PC-9 (cell line): Measurements from ENCODE around the gene MYL6. TPM values are rescaled to one million over a fixed set of nuclear protein-coding genes. Genes with fewer than 3 reads are reported as not detected.

Source experiments
- BruUV-seq: library from RNA; stranded (reverse); fragments of 400-500 nt; replicated peaks from 2 replicates; lab custom pipeline; 2021; lab: Mats Ljungman, UMichigan
- CTCF ChIA-PET: fragments of 300-600 bp; sonication (Branson Sonifier 250); formaldehyde crosslinking; loops from one replicate; lab custom pipeline; 2022; ENCODE audit warnings: antibody characterized with exemption; lab: Charles Lee
- POLR2A ChIA-PET: fragments of 300-600 bp; sonication (Branson Sonifier 250); formaldehyde crosslinking; loops from one replicate; lab custom pipeline; 2022; ENCODE audit warnings: antibody characterized with exemption; ENCODE audit not compliant: unreplicated experiment; lab: Charles Lee
- DNase-seq, 2 experiments: peaks; one replicate each; pipeline versions ENCODE4 v3.0.0 to v3.0.0-alpha.2; 2015 to 2022; ENCODE audit warnings: mixed read lengths in 1 of 2
- H2AFZ ChIP-seq: fragments of 200-600 bp; sonication (generic); 2 replicates; pipeline ENCODE4 v1.8.1; 2017; ENCODE audit warnings: antibody characterized with exemption
- H3F3A ChIP-seq: fragments of 200-600 bp; sonication (generic); 2 replicates; pipeline ENCODE4 v1.8.1; 2017; ENCODE audit warnings: antibody characterized with exemption, mild to moderate bottlenecking, low read depth; ENCODE audit not compliant: insufficient read depth
- H3K27ac ChIP-seq: fragments of 200-600 bp; sonication (generic); 2 replicates; pipeline ENCODE4 v1.6.1; 2016; ENCODE audit warnings: mixed run types
- H3K27me3 ChIP-seq: fragments of 200-600 bp; sonication (generic); 2 replicates; pipeline ENCODE4 v1.6.1; 2016; ENCODE audit warnings: low read depth, mixed run types; ENCODE audit not compliant: insufficient read depth
- H3K36me3 ChIP-seq: fragments of 200-600 bp; sonication (generic); 2 replicates; pipeline ENCODE4 v1.6.1; 2016; ENCODE audit warnings: low read depth, mixed run types
- H3K4me1 ChIP-seq: fragments of 200-600 bp; sonication (generic); replicated peaks from 2 replicates; pipeline ENCODE4 v1.6.1; 2016; ENCODE audit warnings: mixed run types; ENCODE audit not compliant: insufficient read depth
- H3K4me2 ChIP-seq: fragments of 200-600 bp; sonication (generic); 2 replicates; pipeline ENCODE4 v1.6.1; 2017; ENCODE audit warnings: mixed run types
- H3K4me3 ChIP-seq: fragments of 200-600 bp; sonication (generic); 2 replicates; pipeline ENCODE4 v1.6.1; 2016; ENCODE audit warnings: mixed run types
- H3K79me2 ChIP-seq: fragments of 200-600 bp; sonication (generic); 2 replicates; pipeline ENCODE4 v1.6.1; 2017; ENCODE audit warnings: low read depth, mixed run types
- H3K9me2 ChIP-seq: fragments of 200-600 bp; sonication (generic); 2 replicates; pipeline ENCODE4 v1.8.1; 2017; ENCODE audit warnings: mild to moderate bottlenecking; ENCODE audit not compliant: insufficient read depth
- H3K9me3 ChIP-seq: fragments of 200-600 bp; sonication (generic); 2 replicates; pipeline ENCODE4 v1.8.1; 2016; ENCODE audit warnings: low read depth; ENCODE audit not compliant: insufficient read depth
- H4K20me1 ChIP-seq: fragments of 200-600 bp; sonication (generic); 2 replicates; pipeline ENCODE4 v1.8.1; 2017; ENCODE audit not compliant: insufficient read depth
- CTCF ChIP-seq: fragments of 200-600 bp; sonication (generic); conservative IDR thresholded peaks from 2 replicates; pipeline ENCODE4 v1.6.1; 2017; ENCODE audit warnings: mixed run types, antibody characterized with exemption, mild to moderate bottlenecking, moderate library complexity
- EZH2 ChIP-seq: fragments of 200-600 bp; sonication (generic); IDR thresholded peaks from 2 replicates; pipeline ENCODE4 v1.8.0; 2017; ENCODE audit warnings: antibody characterized with exemption, low read depth
- intact Hi-C: fragments of 100-400 bp; cut with micrococcal nuclease; formaldehyde crosslinking; loops from one replicate; pipeline ENCODE4 v1.10.0; 2022; ENCODE audit not compliant: unreplicated experiment
- total RNA-seq: library from RNA; stranded (reverse); gene quantifications from 2 replicates; pipeline ENCODE4 v1.2.3, GENCODE V29; 2021

MYL6 gene
- total RNA-seq, 1 experiment from 2014 or later: 666 TPM

DNA sequence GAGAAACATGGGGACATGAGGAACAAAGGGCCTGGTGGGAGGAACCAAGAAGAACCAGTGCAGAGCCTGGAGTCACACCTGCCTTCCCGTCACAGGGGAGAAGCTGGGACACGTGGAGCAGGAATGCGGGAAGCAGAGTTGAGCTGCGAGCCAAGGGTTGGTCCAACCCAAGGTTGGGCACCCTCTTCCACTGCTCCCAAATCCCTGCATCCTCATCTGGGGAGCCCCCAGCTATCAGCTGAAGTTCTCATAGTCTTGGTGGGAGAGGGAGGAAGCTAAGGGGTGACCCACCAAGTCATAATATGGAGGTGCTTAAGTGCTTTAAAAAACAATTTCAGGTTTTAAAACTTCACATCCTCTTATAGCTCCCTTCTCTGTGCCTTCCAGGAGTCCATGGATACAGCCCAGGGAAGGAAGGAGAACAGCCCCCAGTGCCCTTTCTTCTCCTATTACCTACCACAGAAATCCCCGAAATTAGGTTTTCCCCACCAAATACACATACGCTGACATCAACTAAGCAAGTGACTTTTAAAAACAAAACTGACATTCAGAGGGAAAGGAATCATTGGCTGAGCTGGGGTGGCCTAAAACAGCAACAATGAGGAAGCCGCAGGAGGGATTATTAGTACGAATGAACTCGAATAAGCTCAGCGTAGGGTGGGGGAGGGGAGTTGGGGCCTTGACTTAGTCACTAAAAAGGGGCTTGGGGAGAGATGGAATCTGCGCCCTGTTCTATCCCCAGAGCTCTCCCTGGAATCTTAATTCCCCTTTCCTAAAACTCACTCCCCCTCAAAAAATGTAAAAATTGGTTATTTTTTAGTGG, 4.5 kb downstream of the MYL6 start:
- Histone ChIP-seq H3K79me2 (peaks cover 35% of the 10 kb centered on the region), H3K4me2 (no peak overlapping the region), H3K36me3 (peaks cover 42% of the 10 kb centered on the region), H3K27ac (no peak overlapping the region), H4K20me1 (peaks cover 26% of the 10 kb centered on the region), H3K4me1 (peaks cover 16% of the 10 kb centered on the region), H3F3A (peaks cover 62% of the 10 kb centered on the region), H3K27me3 (no peaks in the 10 kb centered on the region), H3K9me3 (no peaks in the 10 kb centered on the region), H2AFZ (no peak overlapping the region), H3K9me2 (no peaks in the 10 kb centered on the region), H3K4me3 (no peak overlapping the region)
- DNase-seq: no peak
- BruUV-seq: no TSS peak
- POLR2A ChIA-PET: interaction anchor here (0.6 to 0.9 kb wide), 2 partner anchors 8 to 59 kb away, joined by 4 to 8 read pairs; partner anchors contain the start of gene RNF41
- TF ChIP-seq EZH2 (no peak), CTCF (no peak)
- intact Hi-C loops: loop anchor here (10.0 kb wide), 1 partner anchor 118 kb away; the partner anchor contains the start of gene RPS26
- CTCF ChIA-PET: interaction anchor here (0.6 kb wide), 2 partner anchors 60 to 523 kb away, joined by 3 to 6 read pairs; no protein-coding TSS in a partner anchor

DNA sequence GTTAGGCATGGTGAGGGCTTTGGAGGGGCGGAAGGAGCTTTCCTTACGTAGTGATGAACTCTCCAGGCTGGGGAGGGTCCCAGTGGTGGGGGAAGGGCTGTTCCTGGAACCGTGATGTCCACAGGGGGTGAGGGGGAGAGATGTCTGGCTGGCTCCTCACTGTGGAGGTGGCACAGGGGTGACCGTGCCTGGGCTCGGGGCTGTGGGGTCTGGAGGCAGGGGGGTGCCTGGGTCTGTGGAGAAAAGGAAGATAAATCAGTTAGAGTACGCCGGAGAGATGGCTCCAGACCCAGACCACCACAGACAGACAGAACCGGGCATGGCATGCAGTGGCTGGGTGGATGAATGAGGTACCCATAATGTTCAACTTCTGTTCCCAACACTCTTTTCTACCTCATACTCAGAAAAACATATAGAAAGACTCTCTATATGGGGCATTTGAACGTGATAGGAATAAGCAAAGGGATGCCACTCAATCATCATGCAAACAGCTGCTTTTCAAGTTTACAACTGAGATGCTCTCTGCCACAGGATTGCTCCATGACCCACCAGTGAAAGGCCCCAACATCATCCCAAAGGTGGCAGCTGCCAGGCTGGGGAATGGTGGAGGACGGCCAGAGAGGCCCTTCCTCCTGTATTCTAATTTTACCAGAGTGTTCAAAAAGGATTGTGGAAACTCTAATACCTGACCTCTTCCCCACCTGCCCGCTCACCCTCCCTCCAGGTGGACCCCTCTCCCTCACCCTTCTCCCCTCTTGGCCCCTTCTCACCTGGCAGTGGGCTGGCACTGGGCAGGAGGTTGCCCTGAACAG, 5.6 kb downstream of the MYL6 start:
- POLR2A ChIA-PET: no interaction called here
- peaks cover 16% of the 10 kb centered on the region for H3K4me1 ChIP-seq
- intact Hi-C loops: loop anchor here (10.0 kb wide), 1 partner anchor 119 kb away; the partner anchor contains the start of gene RPS26
- peaks cover 42% of the 10 kb centered on the region for H3K36me3 ChIP-seq
- H3K27ac ChIP-seq: no peak overlapping the region
- BruUV-seq: TSS peak; percentile 1
- H2AFZ ChIP-seq: no peak overlapping the region
- no peak for TF ChIP-seq EZH2
- no peak for TF ChIP-seq CTCF
- CTCF ChIA-PET: no interaction called here
- no peak for DNase-seq
- H3K79me2 ChIP-seq: peaks cover 30% of the 10 kb centered on the region
- peaks cover 26% of the 10 kb centered on the region for H4K20me1 ChIP-seq
- H3K27me3 ChIP-seq: no peaks in the 10 kb centered on the region
- H3K9me2 ChIP-seq: no peaks in the 10 kb centered on the region
- H3K9me3 ChIP-seq: no peaks in the 10 kb centered on the region
- H3K4me3 ChIP-seq: no peak overlapping the region
- peaks cover 64% of the 10 kb centered on the region for H3F3A ChIP-seq
- no peak overlapping the region for H3K4me2 ChIP-seq

- Histone ChIP-seq H3K4me2 (no peak overlapping the region), H3K4me3 (no peak overlapping the region), H4K20me1 (peaks cover 24% of the 10 kb centered on the region), H3K27ac (no peak overlapping the region), H3K9me2 (no peaks in the 10 kb centered on the region), H3K4me1 (peaks cover 14% of the 10 kb centered on the region), H2AFZ (no peak overlapping the region), H3K36me3 (peaks cover 45% of the 10 kb centered on the region), H3K9me3 (no peaks in the 10 kb centered on the region), H3F3A (peaks cover 63% of the 10 kb centered on the region), H3K79me2 (peaks cover 24% of the 10 kb centered on the region), H3K27me3 (no peaks in the 10 kb centered on the region)
- intact Hi-C loops: loop anchor here (10.0 kb wide), 1 partner anchor 120 kb away; the partner anchor contains the start of gene RPS26
- ChIA-PET CTCF (no interaction called here), POLR2A (no interaction called here)
- DNase-seq: no peak
- no peak for TF ChIP-seq EZH2
- BruUV-seq: no TSS peak
Observed at GRCh38 chr12:56164345-56164729, 6.2 kb downstream of the MYL6 start.
